ENCODE measurements around the gene SEC61A2.

The SEC61A2 gene

DNA sequence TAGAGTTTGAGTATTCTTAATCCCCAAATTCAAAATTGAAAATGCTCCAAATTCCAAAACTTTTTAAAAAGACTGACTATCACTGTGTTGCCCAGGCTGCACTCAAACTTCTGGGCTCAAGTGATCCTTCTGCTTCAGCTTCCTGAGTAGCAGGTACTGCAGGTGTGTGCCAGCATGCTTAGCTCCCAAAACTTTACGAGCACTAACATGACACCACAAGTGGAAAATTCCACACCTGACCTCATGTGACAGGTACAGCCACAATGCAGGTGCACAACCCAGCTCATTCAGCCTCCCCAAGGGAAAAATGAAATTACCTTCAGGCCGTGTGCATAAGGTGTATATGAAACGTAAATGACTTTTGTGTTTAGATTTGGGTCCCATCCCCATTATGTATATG lies 83.0 kb downstream of the SEC61A2 start:
- H3K27me3 ChIP-seq (ENCODE audit: control insufficient read depth, insufficient read depth, low read length), result no peaks in the 10 kb centered on the region
- H3K4me3 ChIP-seq (ENCODE audit: low read length), result no peak overlapping the region
- H3K9me3 ChIP-seq (ENCODE audit: control insufficient read depth, insufficient read depth, low read length), result no peaks in the 10 kb centered on the region
- H3K36me3 ChIP-seq (ENCODE audit: control insufficient read depth, insufficient read depth, low read length), result peaks cover 14% of the 10 kb centered on the region; the same call in 1 of the 2 replicates
- WGBS (ENCODE audit: insufficient coverage, insufficient read length), result no CpG with 5 or more reads among the region's 3 CpGs
- DNase-seq (ENCODE audit: low read depth, low spot score), result no peak
- no peaks in the 10 kb centered on the region for H3K4me1 ChIP-seq (ENCODE audit: control insufficient read depth, insufficient read depth, low read length)
- H3K27ac ChIP-seq (ENCODE audit: low read length), result no peak overlapping the region

- peaks cover 13% of the 10 kb centered on the region; the same call in 1 of the 2 replicates for H3K36me3 ChIP-seq (ENCODE audit: control insufficient read depth, insufficient read depth, low read length)
- WGBS (ENCODE audit: insufficient coverage, insufficient read length), result no CpG with 5 or more reads among the region's 3 CpGs
- H3K27ac ChIP-seq (ENCODE audit: low read length), result no peak overlapping the region
Observed at GRCh38 chr10:12213621-12214020, 84.1 kb downstream of the SEC61A2 start.

GRCh38 chr10:12214093-12214492 lies 84.6 kb downstream of the SEC61A2 start:
- Histone ChIP-seq H3K9me3 (ENCODE audit: control insufficient read depth, insufficient read depth, low read length) (no peaks in the 10 kb centered on the region), H3K4me1 (ENCODE audit: control insufficient read depth, insufficient read depth, low read length) (no peaks in the 10 kb centered on the region), H3K27me3 (ENCODE audit: control insufficient read depth, insufficient read depth, low read length) (no peaks in the 10 kb centered on the region), H3K36me3 (ENCODE audit: control insufficient read depth, insufficient read depth, low read length) (peaks cover 15% of the 10 kb centered on the region; the same call in 1 of the 2 replicates), H3K27ac (ENCODE audit: low read length) (no peak overlapping the region), H3K4me3 (ENCODE audit: low read length) (no peak overlapping the region)
- no CpG with 5 or more reads among the region's 4 CpGs for WGBS (ENCODE audit: insufficient coverage, insufficient read length)
- DNase-seq (ENCODE audit: low read depth, low spot score), result no peak

More at GRCh38 chr10:12213621-12214020, 84.1 kb downstream of the SEC61A2 start:
- Histone ChIP-seq H3K9me3 (ENCODE audit: control insufficient read depth, insufficient read depth, low read length) (no peaks in the 10 kb centered on the region), H3K27me3 (ENCODE audit: control insufficient read depth, insufficient read depth, low read length) (no peaks in the 10 kb centered on the region), H3K4me3 (ENCODE audit: low read length) (no peak overlapping the region), H3K4me1 (ENCODE audit: control insufficient read depth, insufficient read depth, low read length) (no peaks in the 10 kb centered on the region)
- DNase-seq (ENCODE audit: low read depth, low spot score), result no peak

GRCh38 chr10:12214763-12215218 lies 85.3 kb downstream of the SEC61A2 start:
- no peaks in the 10 kb centered on the region for H3K27me3 ChIP-seq (ENCODE audit: control insufficient read depth, insufficient read depth, low read length)
- no peak for DNase-seq (ENCODE audit: low read depth, low spot score)
- no peaks in the 10 kb centered on the region for H3K4me1 ChIP-seq (ENCODE audit: control insufficient read depth, insufficient read depth, low read length)
- no peak overlapping the region for H3K4me3 ChIP-seq (ENCODE audit: low read length)
- H3K36me3 ChIP-seq (ENCODE audit: control insufficient read depth, insufficient read depth, low read length), result peaks cover 15% of the 10 kb centered on the region; the same call in 1 of the 2 replicates
- H3K27ac ChIP-seq (ENCODE audit: low read length), result no peak overlapping the region
- WGBS (ENCODE audit: insufficient coverage, insufficient read length), result no CpG with 5 or more reads among the region's 6 CpGs
- no peaks in the 10 kb centered on the region for H3K9me3 ChIP-seq (ENCODE audit: control insufficient read depth, insufficient read depth, low read length)
